Erythroblast (primary cell): ENCODE results near the gene VSIR.

Experiments
- GATA1 ChIP-seq: IDR thresholded peaks from 2 replicates; pipeline ENCODE4 v1.6.1; 2011; ENCODE audit warnings: low read depth, mild to moderate bottlenecking, control low read depth, low read length, moderate library complexity
- POLR2A ChIP-seq: IDR thresholded peaks from 2 replicates; pipeline ENCODE4 v1.6.1; 2011; ENCODE audit warnings: mild to moderate bottlenecking, low read length

GRCh38 chr10:71806704-71807556 lies 33.6 kb upstream of the VSIR start:
- TF ChIP-seq POLR2A (no peak), GATA1 (no peak)
